DND-41 (cell line): ENCODE data around the gene RELL1.

Experiments
- CTCF ChIP-seq: IDR thresholded peaks from 2 replicates; pipeline ENCODE4 v1.5.1; 2012; ENCODE audit warnings: borderline replicate concordance, low read length, moderate library complexity, mild to moderate bottlenecking; ENCODE audit not compliant: poor library complexity, severe bottlenecking; ENCODE audit errors: extremely low read depth
- EZH2 ChIP-seq: IDR thresholded peaks from 3 replicates; pipeline ENCODE4 v1.6.1; 2012; ENCODE audit warnings: borderline replicate concordance, low read depth, mild to moderate bottlenecking, moderate library complexity, low read length, inconsistent platforms; ENCODE audit not compliant: severe bottlenecking

GRCh38 chr4:37693030-37693429, 6.9 kb upstream of the RELL1 start:
- no peak for TF ChIP-seq EZH2
- TF ChIP-seq CTCF, result no peak
